Measurements from ENCODE around the gene MTUS2.

The MTUS2 gene

DNA sequence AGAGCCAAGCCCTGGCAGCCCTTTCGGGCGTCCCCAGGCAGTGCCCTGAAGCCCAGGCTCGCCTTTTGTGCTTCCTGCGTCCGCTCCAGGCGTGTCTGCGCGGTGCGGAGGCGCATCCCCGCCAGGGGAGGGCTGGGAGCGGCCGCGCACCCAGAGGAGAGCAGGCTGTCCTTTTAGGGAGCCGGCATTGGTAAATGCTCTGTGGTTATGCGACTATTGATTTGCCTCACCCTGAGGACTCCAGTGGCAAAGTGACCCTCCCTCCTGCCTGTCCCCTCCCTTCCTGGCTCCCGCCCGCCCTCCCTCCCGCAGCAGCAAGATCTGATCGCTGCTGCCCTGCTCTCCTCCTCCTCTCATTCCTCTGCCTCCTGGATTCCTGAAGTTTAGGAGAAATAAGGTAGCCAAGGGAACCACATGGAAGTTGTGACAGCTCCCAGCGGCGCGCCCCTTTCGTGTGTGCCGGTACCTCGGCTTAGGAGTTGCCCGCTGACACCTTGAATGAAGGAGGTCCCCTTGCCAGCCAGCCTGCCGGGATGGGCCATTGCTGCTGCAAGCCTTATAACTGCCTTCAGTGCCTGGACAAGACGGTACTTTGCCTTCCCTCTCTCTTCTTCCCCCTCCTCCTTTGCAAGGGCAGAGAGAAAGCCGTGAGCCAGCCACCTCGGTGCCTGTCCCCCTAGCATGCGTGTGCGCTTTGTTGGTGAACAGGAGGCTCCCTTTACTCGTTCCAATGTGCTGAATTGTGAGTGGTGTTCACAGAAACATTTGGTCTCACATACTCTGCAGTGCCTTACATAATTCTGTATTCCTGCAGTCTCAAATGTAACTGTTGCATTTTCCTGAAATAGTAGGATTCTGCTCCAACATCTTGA lies 608.4 kb downstream of the MTUS2 start:
- no peak for DNase-seq

DNA sequence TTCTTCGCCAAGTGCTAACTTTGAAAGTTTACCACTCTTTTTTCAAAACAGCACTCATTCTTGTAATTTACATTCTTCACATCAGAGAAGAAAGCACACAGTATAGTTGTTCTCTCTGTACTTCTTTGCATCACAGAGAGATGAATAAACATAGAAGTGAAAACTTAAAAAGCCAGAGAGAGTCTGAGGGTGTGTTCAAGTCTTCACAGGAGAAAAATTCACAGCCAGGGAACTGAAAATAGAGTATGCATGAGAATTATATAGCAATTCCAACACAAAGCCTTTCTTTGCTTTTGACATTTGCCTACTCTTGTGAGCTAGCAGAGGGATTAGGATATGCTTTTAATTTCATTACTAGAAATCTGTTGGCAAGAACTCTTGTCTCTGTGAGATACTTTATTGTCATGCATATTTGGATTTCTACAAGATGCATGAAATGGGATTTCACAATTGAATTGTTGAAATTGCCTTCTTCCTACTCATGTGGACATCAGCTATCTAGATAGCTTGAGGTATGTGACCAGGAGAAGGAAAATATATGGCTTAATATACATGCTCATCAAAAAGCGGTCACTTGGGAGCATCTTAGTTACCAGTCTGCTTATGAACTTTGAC lies 609.3 kb downstream of the MTUS2 start:
- DNase-seq = no peak

DNA sequence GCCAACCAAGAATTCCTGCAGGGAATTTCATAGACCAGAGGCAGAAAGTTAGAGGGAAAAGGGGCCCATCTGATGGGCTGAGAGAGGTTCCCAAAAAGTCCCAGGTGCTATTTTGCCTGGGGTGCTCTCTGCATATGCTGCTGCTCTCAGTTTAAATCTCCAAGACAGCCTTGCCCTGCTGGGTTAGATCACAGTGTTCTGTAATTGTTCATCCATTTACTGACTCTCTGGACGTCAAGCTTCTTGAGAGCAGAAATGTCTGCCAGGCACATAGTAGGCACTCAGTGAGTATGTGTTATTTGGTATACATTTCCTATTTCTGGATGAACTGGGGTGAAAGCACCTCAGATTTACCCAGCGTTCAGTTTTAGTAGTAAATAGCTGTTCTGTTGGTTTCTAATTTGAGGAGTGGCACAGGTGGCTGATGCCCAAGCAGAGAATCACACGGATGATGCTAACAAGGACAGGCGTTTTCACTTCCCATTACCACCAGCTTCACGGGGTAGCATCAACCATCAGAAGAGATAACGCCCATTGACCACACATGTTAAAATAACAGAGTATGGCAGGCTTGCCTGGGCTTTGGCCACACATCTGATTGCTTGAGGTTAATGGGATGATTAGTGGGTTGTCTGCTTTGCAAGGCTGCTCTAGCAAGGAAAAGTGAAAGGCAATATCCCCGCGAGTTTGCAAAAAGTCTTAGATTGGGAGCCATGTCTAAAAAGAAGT lies 614.2 kb downstream of the MTUS2 start:
- DNase-seq = no peak

DNA sequence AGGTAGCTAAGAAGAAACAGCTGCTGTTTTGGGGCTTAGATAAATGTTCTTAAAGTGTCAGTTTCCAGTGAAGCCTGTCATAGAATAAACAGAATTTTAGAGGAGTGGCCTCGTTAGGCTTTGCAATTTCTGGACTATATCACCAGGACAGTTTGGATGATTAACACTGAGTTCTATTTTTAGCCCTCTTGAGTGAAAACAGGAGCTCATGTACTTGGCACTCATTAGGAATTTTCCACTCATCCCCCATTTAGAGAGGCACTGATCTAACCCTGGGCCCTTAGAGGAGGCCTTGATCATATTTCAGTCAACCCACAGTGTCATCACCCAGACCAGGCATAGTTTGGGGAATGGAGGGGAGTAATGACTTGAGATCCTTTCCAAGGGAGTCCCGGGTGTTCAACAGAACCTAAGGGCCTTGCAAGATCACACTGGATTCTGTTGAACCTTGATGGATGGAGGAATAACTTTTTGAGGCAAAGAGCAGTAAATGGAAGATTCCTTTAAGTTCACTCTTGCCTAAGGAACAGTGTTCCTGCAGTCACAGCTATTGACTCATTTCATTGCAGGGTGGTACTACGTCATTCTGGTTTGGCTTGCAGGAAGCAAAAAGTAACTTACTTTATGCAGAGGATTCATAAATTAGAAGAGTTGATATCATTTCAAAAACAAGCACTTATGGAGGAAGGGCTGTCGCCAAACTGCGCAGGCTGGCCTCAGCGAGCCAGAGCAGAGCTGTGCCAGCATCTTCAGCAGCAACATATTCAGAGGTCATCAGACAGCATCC lies 615.2 kb downstream of the MTUS2 start:
- no peak for DNase-seq

DNA sequence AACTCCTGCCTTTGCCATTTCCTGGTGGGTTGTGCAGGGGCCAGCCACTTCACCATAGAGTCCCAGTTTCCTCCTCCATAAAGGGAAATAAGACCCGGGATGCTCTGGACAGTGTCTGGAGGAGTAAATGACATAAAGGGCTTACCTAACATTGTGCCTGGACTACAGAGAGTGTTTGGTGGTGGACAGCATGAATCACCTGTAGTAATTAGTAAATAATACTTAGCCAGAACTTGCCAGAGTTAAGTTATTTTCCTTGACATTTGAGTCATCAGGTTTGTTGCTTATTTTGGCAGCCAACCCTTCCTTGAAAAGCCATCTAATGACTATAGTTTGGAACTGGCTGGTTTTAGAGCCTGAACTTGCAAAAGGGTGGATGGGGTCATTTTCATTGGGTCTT lies 616.2 kb downstream of the MTUS2 start:
- no peak for DNase-seq

DNA sequence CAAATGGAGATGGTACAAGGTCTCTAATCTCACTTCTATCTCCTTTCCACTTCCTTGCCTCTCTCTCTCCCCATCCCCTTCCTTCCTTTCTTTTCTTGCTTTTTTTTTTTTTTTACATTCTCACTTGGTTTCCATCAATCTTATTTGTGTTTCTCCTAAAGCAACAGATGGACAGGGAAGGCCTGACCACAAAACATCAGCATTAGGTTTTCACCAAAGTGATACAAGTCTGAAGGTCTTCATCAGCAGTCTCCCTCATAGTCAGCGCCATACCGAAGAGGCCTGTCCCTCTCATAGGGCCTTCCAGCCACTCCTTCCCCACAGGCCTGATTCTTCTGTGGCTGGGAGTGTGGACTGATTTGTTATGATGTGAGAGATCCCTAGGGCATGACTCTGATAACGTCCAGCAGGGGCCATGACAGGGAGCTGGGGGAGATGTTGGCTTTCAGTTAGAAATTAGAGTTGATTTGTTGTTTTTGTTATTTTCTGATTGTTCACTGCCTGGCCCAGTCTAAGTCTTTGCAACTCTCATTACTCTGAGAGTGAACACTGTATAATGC lies 616.7 kb downstream of the MTUS2 start:
- DNase-seq = no peak

DNA sequence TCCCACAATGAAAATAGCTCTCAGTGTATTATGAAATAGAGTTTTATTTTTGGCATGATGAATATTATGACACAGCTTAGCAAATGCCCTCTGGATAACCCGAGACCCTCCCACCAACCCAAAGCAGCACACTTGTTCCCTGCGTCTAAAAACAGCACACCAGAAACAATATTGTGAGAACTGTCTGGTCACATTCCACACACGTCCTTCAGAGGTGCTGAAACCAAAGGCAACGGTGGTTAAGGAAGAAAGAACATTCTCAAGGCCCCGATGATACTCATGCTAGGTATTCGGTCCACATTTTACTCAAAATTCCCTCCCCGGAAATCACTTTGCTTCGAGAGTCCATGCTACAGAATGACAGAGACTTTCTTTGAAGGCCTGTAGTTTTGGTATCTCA lies 618.6 kb downstream of the MTUS2 start:
- DNase-seq = no peak

DNA sequence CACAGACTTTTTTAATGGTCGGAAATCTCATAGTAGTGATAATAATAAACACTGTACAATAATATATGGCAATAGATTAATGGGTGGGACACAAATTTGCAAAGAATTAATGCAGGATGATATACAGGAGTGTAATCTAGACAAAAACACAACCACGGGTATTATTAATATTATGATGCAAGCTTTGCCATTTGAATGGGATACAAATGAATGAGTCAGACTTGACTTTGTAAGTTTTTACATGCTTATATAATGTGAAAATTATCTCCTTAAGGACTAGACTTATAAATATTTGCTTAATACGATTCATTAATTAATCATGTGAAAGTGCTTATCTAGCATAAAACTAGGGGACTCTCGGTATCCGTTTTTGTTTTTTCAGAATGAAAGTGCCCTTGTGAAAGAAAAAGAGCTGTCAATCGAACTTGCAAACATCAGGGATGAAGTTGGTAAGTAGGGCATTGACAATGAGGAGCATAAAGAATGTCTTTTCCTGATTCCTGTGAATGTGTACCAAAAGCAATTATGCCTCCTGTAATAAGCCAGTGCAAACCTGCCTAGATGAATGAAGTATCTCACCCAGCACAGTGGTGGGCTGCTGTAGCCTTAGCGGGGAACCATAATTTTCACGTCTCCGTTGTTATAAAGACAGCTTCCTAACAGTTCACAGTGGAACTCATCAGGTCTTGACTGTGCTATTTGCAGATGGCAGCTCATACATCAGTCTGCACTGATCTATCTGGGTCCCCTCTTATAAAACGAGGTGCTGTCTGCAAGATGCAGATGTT lies 619.7 kb downstream of the MTUS2 start:
- no peak for DNase-seq

DNA sequence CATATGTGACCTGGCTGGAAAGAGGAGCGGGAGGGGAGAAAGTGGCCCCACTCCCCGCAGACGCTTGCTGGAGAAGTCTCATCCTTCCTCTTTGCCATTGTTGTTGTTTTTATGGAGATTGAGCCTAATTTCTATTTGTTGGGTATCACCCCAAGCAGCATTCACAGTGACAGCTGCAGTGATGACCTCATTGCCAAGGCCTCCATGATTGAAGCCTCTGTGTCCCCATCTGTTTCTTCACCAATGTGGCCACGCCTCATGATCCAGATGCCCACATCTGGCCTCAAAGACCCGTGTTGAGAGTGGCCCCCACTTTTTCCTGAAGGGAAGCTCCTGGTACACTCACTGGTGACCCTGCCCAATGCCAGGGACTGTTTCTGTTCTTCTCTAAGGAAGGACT lies 621.2 kb downstream of the MTUS2 start:
- DNase-seq = no peak

DNA sequence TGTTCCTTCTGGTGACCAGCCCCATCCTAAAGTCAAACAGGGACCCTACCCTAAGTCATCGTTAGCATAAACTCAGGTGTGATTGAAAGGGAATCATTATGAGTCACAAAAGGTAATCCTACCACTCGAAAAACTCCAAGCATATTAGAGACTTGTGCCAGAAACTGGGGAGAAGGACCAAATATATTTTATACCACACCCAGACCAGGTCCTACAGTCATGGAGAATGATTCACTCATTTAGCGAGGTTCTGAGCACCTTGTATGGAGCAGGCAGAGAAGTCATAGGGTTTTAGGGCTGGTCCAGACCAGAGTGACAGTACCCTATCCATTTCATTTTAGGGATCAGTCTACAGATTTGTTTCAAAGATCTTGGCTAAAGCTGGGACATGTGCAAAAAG lies 625.9 kb downstream of the MTUS2 start:
- DNase-seq = no peak

DNA sequence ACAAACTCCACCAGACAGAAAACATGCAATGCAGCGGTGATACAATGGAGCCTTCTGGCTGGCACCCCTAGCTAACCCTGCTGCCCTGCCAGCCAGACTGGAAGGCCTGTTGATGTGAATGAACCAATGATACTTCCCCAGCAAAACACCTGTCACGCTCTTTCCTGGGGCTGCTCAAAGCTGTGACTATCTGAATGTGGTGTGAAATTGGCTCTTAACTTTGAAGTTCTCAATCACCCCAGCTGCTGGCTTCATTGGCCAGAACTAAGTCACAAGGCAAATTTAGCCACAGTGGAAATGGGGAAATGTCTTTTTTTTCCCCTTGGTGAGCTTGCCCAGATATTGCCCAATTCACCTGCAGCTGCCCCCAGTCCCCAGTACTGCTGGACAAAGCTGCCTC lies 628.0 kb downstream of the MTUS2 start:
- DNase-seq = no peak

DNA sequence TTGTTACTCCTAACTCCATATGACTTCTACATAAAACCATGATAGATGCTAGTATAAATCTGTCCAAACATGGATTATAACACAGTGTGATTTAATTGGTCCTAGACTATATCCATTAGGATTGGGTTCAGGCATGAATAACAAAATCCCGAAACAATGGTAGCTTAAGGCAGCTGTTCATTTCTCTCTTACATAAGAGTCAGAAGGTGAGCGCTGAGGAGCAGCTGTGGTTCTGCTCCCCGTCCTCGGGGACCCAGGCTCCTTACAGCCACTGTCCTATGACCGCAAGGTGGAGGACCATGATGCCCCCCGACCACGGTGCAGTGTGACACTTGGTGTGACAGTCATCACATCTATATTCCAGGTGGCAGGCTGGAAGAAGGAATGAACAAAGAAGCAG lies 629.6 kb downstream of the MTUS2 start:
- no peak for DNase-seq

DNA sequence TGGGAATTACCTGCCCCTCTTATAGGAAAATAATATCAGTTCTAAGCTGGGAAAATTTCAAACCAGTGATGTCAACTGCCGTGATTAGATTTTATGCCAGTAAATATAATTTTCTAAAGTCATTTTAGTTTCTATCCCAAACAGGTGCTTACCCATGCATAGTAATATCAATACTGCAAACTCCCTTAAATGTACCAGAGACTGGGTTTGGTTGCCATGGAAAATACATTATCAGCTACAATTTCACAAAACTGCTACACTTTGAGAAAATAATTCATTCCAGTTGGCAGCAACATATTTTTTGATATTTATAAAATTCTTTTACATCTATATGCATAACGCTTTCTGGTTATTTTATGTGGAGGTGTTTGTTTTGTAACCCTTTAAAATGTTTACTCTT lies 631.8 kb downstream of the MTUS2 start:
- no peak for DNase-seq

DNA sequence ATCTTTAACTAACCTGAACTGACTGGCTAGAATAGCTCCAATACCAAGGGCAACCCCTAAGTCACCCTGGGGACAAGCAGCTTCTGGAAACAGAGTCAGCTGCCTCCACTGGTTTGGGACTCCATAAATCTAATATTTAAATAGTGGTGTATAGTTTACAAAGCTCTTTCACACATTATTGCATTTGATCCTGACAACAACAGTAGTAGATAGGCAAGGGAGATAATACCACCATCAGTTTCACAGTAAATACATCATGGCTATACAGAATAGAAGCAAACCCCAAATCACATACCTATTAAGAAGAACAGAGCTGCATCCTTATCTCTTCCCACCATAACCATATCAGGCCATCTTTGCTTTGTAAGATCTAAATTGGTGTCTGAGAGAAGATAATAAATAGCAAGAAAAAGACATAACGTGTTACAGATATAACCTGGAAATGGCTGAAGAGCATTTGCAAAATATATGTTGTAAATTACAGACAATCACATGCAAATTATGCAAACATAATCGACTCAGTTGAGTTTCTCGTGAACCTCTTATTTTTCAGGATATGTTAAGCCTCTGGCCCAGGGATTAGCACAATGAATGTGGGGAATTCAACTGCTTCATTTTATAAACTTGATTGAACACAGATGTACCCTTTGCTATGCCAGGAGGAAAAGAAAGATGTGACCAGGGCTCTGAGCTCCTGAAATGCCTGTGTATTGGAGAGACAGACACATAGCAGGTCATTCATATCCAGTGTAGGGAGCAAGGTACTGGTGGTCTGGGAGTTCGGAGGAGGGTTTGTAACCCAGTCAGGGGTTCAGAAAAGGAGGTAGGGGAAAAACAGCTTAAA lies 632.9 kb downstream of the MTUS2 start:
- no peak for DNase-seq

DNA sequence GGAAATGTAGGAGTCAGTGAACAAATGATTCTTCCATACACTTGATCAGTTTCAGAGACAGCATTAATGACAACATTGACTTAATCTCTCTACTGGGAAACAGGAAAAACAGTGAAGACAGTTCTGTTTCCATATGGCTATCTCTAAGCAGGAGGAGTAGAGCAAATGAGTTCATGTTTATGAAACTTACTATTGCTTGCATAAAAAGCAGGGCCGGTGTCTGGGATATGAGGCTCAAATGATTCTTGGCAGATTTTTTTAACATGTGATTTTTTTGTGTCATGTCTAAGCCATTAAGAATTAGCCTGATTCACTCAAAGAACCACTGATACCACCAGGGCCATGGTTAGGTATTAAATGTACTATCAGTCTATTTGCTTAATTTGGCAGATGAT lies 633.5 kb downstream of the MTUS2 start:
- no peak for DNase-seq

DNA sequence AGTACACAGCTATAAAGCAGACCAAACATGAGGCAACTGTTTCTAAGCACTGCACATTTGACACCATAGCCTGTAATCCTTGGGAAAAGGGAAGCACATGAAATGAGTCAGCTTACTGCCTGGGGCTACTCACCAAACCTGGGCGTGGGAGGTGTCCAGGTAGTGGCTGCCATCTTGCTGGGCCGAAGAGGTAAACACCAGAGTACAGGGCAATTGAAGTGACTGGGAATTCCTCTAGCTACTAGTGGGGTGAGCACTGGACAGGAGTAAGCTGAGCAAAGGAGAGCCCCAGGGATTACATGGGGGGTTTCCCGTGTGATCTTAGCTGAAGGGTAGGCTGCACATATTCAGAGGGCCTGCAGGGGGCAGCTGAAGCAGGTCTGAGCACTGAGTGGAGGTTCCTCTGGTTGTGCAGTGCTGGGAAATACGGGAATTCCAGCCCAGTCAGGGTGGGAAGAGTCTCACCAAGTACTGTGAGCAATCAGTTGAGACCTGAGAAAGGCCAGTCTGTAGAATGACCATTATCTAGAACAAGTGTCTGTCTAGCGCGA lies 634.9 kb downstream of the MTUS2 start:
- DNase-seq = peak; percentile 45

DNA sequence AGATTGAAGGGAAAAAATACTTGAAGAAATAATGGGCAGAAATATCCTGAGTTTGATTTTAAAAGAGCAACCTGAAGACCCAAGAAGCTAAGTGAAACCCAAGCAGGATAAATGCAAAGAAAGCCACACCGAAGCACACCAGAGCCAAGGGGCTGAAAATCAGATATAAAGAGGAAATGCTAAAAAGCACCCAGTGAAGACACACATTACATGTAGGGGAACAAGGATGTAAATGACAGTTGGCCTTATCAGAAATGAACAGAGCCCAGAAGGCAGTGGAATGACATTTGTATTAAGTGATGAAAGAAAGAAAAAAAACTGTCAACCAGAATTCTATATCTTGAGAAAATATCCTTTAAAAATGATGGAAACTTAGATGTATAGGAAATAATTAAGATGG lies 636.3 kb downstream of the MTUS2 start:
- no peak for DNase-seq

DNA sequence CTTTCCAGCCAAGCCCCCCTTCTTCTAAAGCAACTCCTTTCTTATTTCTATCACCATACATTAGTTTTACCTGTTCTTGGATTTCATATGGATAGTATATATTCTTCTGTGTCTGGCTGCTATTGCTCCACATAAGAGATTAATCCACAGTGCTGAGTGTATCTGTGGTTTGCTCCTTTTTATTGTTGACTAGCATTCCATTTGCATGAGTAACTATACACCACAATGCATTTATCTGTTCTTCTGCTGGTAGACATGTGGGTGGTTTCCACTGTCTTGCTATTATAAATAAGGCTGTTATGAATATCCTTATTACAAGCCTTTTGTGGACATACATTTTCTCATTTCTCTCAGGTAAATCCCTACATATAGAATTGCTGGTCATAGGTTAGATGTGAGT lies 637.2 kb downstream of the MTUS2 start:
- no peak for DNase-seq

DNA sequence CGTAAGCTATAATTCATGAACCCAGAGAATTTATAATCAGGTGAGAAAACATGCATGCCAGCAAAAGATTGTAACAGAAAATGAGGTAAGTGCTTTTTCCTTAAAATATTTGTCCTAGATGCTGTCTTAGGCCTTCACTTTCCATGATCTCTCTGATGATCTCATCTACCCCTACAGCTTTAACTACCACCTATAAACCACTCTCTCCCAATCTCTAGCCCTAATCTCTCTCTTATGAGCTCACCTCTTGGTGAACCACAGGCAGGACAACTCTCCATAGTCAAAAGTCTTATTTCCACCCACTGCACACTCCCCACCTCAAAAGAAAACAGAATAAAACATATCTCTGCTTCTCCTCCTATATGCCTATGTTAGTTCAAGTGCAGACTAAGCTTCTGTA lies 638.3 kb downstream of the MTUS2 start:
- DNase-seq = no peak

DNA sequence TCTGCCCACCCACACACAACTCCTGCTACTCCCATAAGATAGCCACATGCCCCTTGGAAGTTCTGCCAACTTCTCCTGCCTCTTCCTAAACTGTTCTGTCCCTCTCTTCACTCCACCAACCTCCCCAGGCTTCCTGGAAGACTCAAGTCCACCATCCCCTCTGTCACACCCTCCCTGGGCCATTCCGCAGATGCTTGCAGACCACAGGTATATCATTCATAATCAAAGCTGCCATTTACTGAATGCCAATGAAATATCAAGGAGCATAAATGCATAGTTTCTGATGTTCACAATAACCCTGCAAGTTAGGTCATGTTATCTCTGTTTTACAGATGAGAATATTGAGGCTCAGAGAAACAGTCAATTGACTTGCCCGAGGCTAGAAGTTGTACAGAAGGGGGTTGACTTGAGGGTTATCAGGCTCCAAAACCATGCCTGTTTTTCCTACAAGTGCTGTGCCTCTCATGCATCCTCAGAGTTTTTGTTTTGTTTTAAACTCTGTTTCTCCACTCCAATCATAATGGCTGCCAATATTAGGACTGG lies 639.7 kb downstream of the MTUS2 start:
- no peak for DNase-seq

Measured in inflammatory macrophage treated with lipopolysaccharide for 4 hours (primary cell).